Hippocampal formation (tissue), 2 donors: ENCODE results near the gene ADK.
"Not testable (repeated sequence)": the region's sequence is repeated elsewhere in the genome, so short reads cannot be mapped to it uniquely, and the experiment has no call there.

Experiments used
- DNase-seq, 2 donors: peaks; one replicate each; lab custom pipeline; 2025; lab: John Stamatoyannopoulos, UW

Gene ADK

DNA sequence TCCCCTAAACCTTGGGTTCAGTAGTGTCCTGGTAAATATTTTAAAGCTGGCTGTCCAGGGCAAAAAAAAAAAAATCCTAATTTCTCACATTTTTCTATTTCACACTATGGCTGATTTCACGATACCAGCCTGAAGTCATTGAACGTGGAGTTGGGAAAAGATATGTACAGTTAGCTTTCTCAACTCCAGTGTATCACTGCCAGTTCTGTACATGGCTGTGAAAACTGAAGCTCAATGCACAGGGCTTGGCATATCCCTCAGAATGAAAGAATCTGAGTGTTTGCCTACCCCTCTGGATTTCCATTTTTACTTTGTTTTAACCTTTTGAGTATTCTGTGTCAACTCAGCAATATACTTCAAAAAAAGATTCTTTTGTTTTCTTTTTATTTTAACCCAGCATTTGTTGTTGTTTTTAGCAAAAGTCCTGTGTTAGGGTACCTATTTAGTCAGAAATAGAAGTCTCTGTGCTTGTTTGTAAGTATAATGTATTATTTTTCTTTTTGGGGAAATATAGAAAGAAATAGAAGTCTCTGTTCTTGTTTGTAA lies 274.5 kb downstream of the ADK start:
- no peak for DNase-seq

DNA sequence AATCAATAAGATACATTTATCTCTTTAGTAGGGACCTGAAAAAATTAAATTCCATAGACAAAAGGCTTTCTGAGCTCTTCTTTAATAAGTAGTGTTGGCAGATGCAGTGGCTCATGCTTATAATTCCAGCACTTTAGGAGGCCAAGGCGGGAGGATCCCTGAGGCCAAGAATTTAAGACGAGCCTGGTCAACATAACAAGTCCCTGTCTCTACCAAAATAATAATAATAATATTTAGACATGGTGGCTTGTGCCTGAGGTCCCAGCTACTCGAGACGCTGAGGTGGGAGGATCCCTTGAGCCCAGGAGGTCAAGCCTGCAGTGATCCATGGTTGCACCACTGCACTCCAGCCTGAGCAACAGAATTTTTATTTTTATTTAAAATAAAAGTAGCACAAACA lies 280.8 kb downstream of the ADK start:
- no peak for DNase-seq

DNA sequence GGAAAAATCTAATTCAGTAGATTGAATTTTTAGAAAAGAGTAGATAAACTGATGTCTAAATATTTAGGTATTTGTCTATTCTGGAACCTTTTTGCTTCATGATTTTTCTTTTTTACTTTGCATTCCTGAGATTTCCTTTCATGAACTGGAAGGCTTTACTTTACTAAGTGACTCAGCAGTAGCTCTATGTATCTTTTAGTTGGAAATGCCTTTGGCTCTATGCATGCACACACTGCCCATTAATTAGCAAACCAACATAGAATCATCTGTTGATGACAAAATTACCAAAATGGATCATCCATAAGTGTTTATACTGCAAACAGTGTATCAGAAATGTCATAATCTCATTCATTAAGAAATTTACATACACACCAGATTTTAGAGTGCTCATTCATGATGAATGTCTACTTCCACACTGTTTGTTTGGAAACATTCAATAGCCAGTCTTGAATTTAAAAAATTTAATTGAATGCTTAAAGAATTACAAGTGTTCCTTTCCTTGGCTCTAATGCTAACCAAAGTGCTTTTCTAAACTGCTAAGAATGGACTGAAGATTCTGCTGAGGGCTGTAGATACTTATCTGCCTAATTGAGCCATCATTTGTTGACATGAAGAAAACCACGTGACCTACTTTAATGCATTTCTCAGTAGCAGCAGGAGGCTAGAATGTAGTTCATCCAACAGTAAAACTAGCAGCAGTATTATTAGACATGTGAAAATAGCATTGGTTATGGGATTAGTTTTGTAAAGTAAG lies 282.0 kb downstream of the ADK start:
- DNase-seq = no peak

DNA sequence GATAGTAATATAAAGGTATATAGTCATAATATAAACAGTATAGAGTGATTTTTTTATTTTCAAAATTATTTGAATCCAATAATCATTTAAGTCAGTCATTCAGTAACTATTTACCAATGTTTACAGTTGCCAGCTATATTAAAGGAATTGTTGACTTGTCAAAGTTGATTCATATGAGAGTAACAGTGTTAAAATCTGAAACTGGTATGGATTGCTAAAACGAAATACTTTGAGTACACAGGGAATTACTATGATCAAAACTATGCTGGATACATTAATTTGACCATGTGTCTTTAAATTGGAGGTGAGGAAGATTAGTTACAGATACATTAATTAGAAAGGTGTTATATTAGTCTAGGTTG lies 282.6 kb downstream of the ADK start:
- DNase-seq = no peak

DNA sequence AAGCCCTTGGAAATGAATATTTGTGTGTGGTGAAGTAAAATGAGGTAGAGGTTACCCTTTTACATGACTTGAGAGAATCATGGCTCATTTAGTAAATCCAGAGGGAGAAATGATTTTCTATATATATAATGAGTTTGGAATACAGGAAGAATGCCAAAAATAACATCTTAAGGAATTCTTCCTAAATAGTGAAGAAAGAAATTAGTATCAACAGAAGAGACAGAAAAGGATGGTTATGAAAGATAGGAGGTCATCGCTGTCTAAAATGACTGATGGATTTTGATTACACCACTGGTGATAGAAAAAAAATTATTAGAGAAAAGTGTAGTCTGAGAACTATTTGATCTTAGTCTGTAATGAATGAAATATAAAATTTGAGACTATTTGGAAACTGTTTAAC lies 283.0 kb downstream of the ADK start:
- no peak for DNase-seq

DNA sequence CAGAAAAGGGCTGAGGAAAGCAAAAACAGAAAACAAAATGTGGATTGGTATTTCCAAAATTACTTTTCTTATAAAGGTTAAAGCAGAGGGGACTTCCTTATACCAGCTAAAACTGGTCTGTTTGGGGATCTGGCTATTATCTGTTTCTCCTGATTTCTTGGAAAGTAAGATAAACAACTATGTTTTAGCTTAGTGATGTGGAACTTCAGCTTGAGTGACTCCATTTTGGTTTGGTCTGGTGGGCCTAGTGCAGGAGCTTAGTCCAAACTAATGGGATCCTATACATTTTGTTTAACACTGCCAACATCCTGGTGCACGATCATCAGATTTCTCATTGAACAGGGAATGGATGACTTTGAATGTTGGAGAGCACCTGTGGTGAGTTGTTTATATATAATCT lies 283.5 kb downstream of the ADK start:
- no peak for DNase-seq

DNA sequence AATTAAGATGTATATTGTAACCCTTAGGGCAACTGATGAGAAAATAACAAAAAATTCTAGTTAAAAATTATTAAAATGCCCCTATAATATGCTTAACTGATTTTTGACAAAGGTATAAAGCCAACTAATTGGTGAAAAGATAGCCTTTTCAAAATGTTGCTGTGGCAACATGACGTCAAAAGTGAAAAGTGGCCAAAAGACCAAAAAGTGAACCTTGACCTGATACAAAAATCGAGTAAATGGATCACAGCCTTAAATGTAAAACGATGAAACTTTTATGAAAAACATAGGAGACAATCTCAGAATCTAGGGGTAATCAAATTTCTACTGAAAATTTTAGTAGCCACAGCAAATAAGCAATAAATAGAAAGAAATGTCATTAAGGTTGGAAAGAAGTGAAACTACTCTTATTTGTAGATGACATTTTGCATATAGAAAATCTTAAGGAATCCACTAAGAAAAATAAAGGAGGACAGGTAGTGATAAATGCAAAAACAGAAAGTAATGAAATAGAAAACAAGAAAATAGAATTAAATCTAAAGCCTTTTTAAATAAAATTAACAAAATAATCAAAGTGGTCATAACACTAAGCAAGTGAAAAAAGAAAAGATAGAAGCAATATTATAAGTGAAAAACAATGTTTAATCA lies 285.6 kb downstream of the ADK start:
- no peak for DNase-seq

DNA sequence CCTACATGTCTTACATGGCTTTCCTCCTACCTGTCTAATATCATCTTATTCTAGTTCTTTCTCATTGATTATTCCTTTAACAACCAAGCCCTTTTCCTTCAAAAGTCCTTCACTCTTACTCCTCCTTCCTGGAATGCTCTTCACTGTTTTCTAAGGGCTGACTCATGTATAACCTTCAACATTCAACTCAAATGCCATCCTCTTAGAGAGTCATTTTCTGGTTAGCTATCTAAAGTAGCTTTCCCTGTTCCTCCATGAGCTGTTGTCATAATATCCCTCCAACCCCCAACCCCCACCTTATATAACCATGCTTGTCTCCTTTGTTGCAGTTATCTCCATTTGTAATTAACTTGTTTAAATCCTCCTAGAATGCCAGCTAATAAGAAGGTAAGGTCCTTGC lies 286.8 kb downstream of the ADK start:
- no peak for DNase-seq

DNA sequence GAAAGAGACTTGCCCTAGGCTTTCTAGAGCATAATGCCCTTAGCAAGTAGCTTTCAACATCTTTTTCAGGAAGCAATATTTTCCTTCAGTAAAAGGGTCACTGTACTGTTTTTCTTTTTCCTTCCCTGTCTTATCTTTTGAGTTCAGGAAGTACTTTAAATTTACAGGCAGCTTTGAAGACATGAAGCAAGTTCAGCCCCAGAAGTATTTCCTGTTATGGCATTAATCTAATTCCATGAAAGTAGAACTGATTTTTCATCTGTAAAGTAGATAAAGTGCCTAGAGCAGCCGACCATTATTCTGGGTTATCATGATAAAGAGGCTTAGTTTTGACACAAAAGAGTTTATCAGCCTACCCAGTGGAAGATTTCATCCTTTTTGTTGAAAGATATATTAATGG lies 288.2 kb downstream of the ADK start:
- DNase-seq = no peak

DNA sequence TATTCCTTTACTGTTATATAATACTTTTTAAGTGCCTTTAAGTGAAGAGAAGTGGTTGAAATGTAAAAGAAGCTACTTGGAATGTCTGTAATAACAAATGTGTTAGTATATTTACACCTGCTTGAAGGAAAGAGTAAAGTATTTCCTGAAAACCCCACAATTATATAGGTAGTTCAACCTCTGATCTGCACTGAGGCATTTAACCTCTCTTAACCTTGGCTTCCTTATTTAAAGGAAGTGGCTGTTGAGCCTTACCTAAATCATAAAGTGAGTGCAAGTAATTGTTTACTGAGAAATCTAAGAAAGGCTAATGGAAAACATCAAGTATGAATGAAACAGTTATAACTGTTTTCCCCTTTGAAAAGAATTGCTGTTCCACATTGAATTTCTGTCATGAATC lies 294.5 kb downstream of the ADK start:
- no peak for DNase-seq

DNA sequence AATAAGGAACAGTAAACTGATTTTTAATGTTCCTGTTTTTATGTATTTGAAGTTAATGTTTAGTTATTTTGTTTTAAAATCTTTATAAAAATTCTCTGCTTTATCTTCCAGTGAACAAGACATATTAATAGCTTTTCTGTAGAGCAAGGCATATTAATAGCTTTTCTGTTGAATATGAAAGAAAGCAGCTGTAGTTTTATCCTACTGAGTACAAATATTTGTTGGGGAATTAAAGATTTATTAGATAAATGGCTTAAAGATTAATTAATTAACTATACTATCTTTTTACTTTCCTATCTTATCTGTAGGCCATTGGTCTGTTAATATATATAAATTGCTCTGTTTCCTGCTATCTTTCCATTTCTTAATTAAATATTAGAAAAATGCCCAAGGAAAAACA lies 299.6 kb downstream of the ADK start:
- DNase-seq = no peak

DNA sequence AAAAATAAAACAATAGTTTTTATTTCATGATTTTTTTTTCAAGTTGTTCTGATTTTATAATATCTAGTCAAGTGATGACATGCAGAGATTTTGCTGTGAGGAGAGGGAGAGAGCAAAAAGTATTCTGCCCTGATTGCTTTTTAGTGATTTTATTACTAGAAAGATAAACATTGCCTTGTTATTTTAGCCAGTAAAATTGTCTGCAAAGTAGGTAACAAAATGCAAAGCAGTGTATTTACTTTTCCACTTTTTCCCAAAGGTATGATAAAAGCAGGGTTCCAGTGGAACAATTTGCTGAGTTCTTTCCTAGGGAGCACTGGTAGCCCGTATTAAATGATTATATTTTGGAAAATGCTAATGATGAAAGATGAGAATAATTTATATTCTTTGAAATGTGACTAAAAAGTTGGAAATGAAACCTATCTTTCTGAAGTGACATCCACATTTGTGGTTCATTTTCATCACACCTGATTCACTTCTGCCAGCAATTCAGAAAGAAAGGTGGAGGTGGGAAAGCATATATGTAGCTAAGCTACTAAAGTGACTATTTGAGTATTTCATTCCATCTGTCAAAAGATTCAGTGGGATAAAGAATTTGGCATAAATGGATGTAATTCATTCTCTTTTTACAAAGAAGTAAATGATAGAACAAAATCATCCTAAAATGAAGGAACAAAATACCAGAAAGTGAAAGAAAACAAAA lies 300.3 kb downstream of the ADK start:
- DNase-seq = no peak

DNA sequence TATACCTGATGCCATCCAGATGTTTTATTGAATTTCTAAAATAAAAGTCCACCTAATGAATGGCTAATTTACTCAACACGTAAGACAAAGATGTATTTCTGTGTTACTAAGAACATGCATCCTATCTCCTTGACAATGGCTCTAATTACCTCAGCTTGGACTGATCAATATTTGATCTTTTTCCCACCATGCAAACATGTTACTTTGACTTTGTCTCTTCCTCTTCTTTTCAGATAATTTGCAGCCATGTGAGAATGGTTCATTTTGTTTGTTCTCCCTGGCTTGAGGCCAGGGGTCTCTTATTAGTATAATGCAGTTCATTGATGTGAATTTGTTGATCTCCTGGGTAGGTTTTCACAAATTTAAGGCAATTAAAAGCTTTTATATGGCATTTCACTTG lies 302.1 kb downstream of the ADK start:
- DNase-seq = no peak

DNA sequence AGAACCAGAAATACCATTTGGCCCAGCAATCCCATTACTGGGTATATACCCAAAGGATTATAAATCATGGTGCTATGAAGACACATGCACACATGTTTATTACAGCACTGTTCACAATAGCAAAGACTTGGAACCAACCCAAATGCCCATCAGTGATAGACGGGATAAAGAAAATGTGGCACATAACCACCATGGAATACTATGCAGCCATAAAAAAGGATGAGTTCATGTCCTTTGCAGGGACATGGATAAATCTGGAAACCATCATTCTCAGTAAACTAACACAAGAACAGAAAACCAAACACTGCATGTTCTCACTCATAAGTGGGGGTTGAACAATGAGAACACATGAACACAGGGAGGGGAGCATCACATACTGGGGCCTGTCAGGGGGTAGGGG lies 306.5 kb downstream of the ADK start:
- DNase-seq = not testable (repeated sequence)

DNA sequence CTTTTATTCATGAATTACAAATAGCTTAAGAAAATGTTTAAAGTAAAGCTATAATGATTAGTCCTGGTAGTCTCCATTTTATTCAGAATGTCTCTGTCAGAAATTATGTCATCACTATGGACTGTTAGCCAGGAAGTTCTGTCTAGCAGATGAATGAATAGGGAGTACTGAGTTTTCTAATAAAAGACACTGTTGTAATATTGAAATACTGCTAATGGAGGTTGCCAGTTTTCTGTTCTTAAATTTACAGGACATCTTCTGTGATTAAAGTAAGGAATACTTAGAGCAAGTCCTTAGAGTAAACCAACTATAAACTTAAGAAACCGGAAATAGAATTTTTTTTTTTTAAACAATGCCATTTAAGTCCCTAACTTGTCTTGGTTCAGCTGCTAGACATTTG lies 309.8 kb downstream of the ADK start:
- DNase-seq = peak in 1 of 2 donors; percentile 12

DNA sequence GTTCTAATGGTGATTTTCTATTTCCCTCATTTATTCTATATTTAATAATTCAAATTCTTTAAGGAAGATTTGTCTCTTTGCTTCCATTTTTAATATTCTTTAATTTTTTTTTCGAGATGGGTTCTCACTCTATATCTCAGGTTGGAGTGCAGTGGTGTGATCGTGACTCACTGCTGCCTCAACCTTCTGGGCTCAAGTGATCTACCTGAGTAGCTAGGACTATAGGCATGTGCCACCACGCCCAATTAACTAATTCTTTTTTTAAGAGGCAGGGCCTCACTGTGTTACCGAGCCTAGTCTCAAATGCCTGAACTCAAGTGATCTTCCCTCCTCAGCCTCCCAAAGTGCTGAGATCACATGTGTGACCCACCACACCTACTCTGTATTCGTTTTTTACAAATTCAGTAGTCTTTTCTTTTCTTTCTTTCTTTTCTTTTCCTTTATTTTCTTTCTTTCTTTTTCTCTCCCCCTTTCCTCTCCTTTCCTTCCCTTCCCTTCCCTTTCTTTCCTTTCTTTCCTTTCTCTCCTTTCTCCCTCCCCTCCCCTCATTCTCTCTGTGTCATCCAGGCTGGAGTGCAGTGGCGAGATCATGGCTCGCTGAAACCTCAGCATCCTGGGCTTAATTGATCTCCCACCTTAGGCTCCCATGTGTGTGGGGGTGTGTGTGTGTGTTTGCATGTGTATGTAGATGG lies 323.1 kb downstream of the ADK start:
- DNase-seq = no peak

DNA sequence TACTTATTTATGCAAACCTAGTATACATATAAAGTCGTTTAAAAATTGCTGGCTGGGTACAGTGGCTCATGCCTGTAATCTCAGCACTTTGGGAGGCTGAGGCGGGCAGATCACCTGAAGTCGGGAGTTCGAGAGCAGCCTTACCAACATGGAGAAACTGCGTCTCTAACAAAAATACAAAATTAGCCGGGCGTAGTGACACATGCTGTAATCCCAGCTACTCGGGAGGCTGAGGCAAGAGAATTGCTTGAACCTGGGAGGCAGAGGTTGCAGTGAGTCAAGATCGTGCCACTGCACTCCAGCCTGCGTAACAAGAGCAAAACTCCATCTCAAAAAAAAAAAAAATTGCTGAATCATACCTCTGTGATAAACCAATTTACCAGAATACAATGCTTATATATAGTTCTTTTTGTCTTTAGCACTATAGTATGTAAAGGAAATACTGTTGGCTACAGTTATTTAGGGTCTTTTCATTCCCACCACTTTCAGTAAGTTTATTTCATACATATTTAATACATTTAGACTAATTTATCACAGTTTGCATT lies 325.2 kb downstream of the ADK start:
- not testable (repeated sequence) for DNase-seq

DNA sequence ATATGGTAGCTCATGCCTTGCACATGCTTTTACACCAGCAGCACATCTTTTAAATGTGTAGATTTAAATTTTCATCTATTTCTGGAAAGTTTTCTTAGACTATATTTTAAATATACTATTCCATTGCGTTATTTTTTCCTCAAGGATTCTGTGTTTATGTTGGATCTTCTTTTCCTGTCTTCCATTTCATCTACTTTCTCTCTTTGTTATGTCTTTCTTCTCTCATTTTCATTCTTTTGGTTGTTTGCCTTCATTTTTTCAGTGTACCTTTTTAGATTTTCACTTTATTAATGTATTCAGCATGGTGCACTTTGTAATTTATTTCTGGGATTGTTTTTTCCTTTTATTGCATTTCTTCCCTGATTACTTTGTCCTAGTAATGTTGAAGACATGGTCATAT lies 329.8 kb downstream of the ADK start:
- no peak for DNase-seq

DNA sequence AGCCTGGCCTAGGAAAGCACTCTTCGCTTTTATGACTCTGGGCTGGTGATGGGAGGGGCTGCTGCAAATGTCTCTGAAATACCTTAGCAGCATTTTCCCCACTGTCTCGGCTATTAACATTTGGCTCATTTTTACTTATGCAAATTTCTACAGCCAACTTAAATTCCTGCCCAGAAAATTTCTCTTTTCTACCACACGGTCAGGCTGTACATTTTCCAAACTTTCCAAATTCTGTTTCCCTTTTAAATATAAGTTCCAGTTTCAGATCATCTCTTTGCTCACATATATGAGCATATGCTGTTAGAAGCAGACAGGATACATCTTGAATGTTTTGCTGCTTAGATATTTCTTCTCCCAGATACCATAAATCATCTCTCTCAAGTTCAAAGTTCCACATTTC lies 332.3 kb downstream of the ADK start:
- no peak for DNase-seq

DNA sequence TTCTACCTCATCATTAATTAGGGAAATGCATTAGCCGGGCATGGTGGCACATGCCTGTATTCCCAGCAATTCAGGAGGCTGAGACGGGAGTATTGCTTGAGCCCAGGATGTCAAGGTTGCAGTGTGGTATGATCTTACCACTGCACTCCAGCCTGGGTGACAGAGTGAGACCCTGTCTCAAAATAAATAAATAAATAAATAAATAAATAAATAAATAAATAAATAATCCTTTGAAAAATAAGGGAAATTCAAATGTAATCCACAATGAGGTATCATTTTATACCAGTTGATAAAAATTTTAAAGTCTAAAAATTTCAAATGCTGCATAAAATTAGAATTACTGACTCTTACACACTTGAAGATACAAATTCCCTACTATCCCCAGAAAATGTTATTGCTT lies 334.3 kb downstream of the ADK start:
- DNase-seq = no peak

DNA sequence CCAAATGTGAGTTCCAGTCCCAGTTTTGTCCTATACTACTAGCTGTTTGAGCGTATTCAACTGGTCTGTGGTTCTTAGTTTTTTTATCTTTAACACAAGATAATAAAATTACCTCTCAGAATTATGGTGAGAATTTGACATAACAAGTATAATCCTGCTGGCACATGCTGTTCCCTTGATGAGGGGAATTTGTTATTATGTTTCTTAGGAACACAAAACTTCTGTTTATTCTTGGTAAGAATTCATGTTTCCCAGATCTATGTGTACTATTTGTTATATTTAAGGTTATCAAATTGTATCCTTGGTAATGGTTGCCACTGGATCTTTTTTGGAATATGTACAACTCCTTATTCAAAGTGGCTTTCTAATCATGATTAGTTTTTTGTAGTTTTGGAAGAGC lies 335.6 kb downstream of the ADK start:
- DNase-seq = no peak

DNA sequence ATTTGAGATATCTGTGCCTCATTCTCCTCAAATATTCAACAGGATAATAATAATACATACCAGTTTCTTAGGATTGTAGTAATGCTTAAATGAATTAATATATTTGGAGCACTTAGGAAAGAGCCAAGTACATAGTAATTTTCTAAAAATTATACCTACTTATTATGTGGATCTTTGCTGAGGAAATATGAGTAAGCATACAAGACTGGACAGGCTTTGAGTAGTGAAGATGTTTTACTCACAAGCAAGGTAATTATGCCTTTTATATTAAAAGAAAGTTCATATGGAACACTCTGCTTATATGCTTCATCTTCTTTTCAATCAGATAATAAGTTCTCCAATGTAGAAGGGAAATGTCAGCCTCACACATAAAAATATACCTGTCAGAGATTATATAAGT lies 337.9 kb downstream of the ADK start:
- no peak for DNase-seq
